Natural killer cell treated with Interleukin-12 subunit alpha and Interleukin-12 subunit beta and Interleukin-15 and Interleukin-18, amount 100 ng/mL, for 72 hours (primary cell): Measurements from ENCODE around the gene PIGP. TPM values are rescaled to one million over a fixed set of nuclear protein-coding genes. Genes with fewer than 3 reads are reported as not detected.
A peak's percentile ranks its signal among the peaks of the same experiment; 100 is the strongest.

Experiments
- ATAC-seq, 2 donors: fragments of 150-1000 bp; cut with Tn5 transposase in 1 of 2; sonication (Bioruptor Pico), chemical (Tn5 transposase) in 1 of 2; 2 replicates each; pipeline ENCODE4 v1.10.0; 2021
- DNase-seq: peaks from one replicate; pipeline ENCODE4 v3.0.0; 2022; ENCODE audit warnings: low spot score
- H3K27ac Mint-ChIP-seq, 2 donors: 1 replicate in 1 of 2; 2 replicates in 1 of 2; pipeline ENCODE4 v1.8.0; 2022; ENCODE audit warnings: mixed read lengths in 2 of 2, mild to moderate bottlenecking in 1 of 2, moderate library complexity in 1 of 2
- H3K27me3 Mint-ChIP-seq, 2 donors: 1 replicate in 1 of 2; 2 replicates in 1 of 2; pipeline ENCODE4 v1.8.0; 2022; ENCODE audit warnings: mixed read lengths in 2 of 2
- H3K36me3 Mint-ChIP-seq: one replicate; pipeline ENCODE4 v1.8.0; 2022; ENCODE audit warnings: mixed read lengths
- H3K4me1 Mint-ChIP-seq, 2 donors: 1 replicate in 1 of 2; 2 replicates in 1 of 2; pipeline ENCODE4 v1.8.0; 2022; ENCODE audit warnings: low read depth in 2 of 2, mixed read lengths in 2 of 2, mild to moderate bottlenecking in 1 of 2
- H3K4me3 Mint-ChIP-seq: one replicate; pipeline ENCODE4 v1.8.0; 2022; ENCODE audit warnings: mixed read lengths
- H3K9me3 Mint-ChIP-seq: 2 replicates; pipeline ENCODE4 v1.8.0; 2022; ENCODE audit warnings: mixed read lengths
- total RNA-seq, 2 donors: library from RNA; stranded (reverse); gene quantifications; one replicate each; pipeline ENCODE4 v1.2.3, GENCODE V29; 2022

The PIGP gene
- total RNA-seq, 2 donors from 2014 or later: 11.2 to 15.9 TPM

DNA sequence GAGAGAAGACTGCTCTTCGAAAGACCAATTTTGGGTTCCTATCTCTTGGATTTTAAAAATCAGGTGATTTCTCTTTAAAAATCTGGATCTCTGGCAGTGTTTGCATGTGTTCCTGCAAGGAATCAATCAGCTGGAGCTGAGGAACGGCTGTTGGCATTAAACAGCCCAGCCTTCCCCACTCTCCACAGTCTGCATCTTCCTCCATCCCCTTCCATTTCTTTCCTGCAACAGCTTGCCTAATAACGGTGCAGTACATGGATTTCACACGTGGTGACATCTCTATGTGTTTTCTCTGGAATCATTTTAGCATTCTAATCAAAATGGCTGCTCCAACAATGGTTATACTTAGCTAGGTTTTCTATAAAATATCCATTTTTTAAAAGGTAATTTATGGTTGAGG is 46.4 kb downstream of the PIGP start:
- Mint-ChIP-seq H3K4me3 (no peak overlapping the region), H3K9me3 (no peaks in the 10 kb centered on the region), H3K36me3 (no peaks in the 10 kb centered on the region), H3K27me3 (peaks cover 3 to 14% of the 10 kb centered on the region in 2 donors), H3K4me1 (no peaks in the 10 kb centered on the region), H3K27ac (no peak overlapping the region)
- no peak for ATAC-seq
- DNase-seq: no peak

DNA sequence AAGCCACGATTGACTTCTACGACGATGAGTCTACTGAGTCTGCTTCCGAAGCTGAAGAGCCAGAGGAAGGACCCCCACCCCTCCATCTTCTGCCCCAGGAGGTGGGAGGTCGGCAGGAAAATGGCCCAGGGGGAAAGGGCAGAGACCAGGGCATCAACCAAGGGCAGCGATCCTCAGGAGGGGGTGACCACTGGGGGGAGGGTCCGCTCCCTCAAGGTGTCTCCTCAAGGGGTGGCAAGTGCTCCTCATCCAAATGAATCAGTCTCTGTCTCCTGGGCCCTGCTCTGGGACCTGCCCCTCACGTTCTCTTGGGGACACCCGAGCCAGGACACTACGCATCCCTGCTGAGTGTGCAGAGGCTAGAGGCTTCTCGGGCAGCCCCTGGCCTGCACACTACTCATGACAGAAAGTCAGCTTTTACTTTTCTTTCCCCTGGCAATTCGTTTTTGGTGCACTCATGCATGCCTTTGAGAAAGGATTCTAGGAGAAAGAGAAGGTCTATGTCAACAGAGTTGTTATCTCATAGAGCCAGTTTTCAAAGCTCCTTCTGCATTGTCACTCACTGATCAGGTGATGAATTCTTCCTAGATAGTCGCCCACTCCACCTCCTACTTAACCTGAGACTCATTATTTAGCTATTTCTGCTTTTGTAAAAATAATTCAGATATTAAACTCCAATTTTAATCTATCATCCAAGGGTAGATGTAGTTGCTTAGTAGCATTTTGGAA is 54.8 kb downstream of the PIGP start:
- no peak for DNase-seq
- no peak overlapping the region for H3K27ac Mint-ChIP-seq
- H3K36me3 Mint-ChIP-seq: no peaks in the 10 kb centered on the region
- H3K4me1 Mint-ChIP-seq: no peaks in the 10 kb centered on the region
- H3K27me3 Mint-ChIP-seq: peaks cover 4 to 7% of the 10 kb centered on the region in 2 donors
- no peaks in the 10 kb centered on the region for H3K9me3 Mint-ChIP-seq
- peak in 1 of 2 donors; percentile 27 for ATAC-seq
- H3K4me3 Mint-ChIP-seq: no peak overlapping the region

Other genes with a start within 250 kb of the PIGP start
- 10 to 100 TPM; 16.1 to 30.7 TPM for gene HLCS, start 106.4 kb downstream of the PIGP start, total RNA-seq
- not detected for gene RIPPLY3, start 66.4 kb downstream of the PIGP start, total RNA-seq
- 10 to 100 TPM; 32.8 to 84.2 TPM for gene TTC3, start 183 bp upstream of the PIGP start, total RNA-seq
- 10 to 100 TPM; 62.0 to 87.0 TPM for gene VPS26C, start 194.3 kb upstream of the PIGP start, total RNA-seq